ENCODE data around the gene STK17A.
"Not testable (repeated sequence)": the region's sequence is repeated elsewhere in the genome, so short reads cannot be mapped to it uniquely, and the experiment has no call there.

Gene STK17A

DNA sequence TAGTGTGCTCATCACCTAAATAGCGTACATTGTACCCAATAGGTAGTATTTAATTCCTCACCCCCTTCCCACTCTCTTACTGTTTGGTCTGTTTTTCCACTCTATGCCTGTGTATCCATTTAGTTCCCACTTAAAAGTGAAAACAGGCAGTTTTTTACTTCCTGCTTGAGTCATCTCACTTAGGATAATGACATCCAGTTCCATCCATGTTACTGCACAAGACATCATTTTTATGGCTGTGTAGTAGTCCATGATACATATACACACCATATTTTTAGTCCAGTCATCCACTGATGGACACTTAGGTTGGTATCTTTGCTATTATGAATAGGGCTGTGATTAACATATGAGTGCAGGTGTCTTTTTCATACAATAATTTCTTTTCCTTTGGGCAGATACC is 10.1 kb downstream of the STK17A start:
- H3K27ac Mint-ChIP-seq = peak overlapping the region; percentile 28
- no peak for DNase-seq
- H3K36me3 Mint-ChIP-seq = peaks cover 41% of the 10 kb centered on the region
- H3K27me3 Mint-ChIP-seq = no peaks in the 10 kb centered on the region
- CTCF ChIA-PET = interaction anchor here (0.6 kb wide), 1 partner anchor 123 kb away, joined by 4 read pairs; no protein-coding TSS in a partner anchor
- H3K4me1 Mint-ChIP-seq = peaks cover 77% of the 10 kb centered on the region
- no peak overlapping the region for H3K4me3 Mint-ChIP-seq
- no peaks in the 10 kb centered on the region for H3K9me3 Mint-ChIP-seq

DNA sequence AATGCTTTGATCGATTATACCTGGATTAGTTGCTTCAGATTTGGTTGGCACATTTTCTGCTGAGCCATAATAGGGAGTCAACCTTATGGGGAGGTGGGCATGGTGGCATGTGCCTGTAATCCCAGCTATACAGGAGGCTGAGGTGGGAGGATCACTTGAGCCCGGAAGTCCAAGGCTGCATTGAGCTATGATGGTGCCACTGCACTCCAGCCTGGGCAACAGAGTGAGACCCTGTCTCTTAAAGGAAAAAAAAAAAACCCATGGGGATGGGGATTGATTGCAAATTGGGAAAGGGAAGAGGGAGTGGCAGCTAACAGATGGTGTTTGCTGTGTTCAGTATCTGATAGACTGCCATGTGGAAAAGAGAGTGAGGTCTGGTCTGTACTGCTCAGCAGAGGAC is 11.1 kb downstream of the STK17A start:
- Mint-ChIP-seq H3K4me1 (peaks cover 70% of the 10 kb centered on the region), H3K27me3 (no peaks in the 10 kb centered on the region), H3K36me3 (peaks cover 42% of the 10 kb centered on the region), H3K4me3 (no peak overlapping the region), H3K9me3 (no peaks in the 10 kb centered on the region), H3K27ac (peak overlapping the region; percentile 71)
- DNase-seq = no peak
- CTCF ChIA-PET = interaction anchor here (0.9 to 2.0 kb wide), 2 partner anchors 14 to 107 kb away, joined by 3 to 11 read pairs; no protein-coding TSS in a partner anchor

DNA sequence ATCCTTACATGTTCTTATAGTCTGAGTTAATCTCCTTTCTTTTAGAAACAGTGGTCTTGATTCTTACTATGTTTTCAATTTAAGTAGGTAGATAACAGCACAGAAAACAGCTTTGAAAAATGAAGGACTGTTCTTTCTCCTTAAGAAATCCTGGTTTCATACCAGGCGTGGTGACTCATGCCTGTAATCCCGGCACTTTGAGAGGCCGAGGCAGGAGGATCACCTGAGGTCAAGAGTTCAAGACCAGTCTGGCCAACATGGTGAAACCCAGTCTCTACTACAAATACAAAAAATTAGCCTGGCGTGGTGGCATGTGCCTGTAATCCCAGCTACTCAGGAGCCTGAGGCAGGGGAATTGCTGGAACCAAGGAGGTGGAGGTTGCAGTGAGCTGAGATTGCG is 13.5 kb downstream of the STK17A start:
- CTCF ChIA-PET = interaction anchor here (2.3 kb wide), 1 partner anchor 14 kb away, joined by 10 read pairs; the partner anchor contains the start of gene STK17A
- not testable (repeated sequence) for H3K27me3 Mint-ChIP-seq, H3K27ac Mint-ChIP-seq, H3K9me3 Mint-ChIP-seq, H3K4me3 Mint-ChIP-seq, DNase-seq
- Mint-ChIP-seq H3K36me3 (peaks cover 47% of the 10 kb centered on the region), H3K4me1 (peaks cover 59% of the 10 kb centered on the region)

DNA sequence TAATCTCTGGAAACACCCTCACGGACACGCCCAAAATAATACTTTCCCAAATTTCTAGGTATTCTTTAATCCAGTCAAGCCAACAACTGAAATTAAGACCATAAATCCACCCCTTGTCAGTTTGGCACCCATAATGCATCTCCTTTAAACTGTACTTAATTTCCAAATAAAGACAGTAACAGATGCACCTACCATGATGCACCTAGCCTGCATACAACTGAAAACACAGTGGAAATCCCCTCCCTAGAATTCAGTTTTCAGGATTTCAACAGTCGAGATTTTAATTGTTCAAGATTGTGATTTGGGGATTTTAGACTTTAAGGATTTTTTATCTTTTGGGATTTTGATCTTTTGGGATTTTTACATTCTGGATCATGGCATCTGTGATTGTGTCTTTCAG is 17.1 kb downstream of the STK17A start:
- Mint-ChIP-seq H3K4me1 (peaks cover 34% of the 10 kb centered on the region), H3K27me3 (no peaks in the 10 kb centered on the region), H3K9me3 (peaks cover 3% of the 10 kb centered on the region), H3K27ac (no peak overlapping the region), H3K4me3 (no peak overlapping the region), H3K36me3 (peaks cover 44% of the 10 kb centered on the region)
- CTCF ChIA-PET = interaction anchor here (1.0 kb wide), 1 partner anchor 17 kb away, joined by 4 read pairs; the partner anchor contains the start of gene STK17A
- DNase-seq = no peak

DNA sequence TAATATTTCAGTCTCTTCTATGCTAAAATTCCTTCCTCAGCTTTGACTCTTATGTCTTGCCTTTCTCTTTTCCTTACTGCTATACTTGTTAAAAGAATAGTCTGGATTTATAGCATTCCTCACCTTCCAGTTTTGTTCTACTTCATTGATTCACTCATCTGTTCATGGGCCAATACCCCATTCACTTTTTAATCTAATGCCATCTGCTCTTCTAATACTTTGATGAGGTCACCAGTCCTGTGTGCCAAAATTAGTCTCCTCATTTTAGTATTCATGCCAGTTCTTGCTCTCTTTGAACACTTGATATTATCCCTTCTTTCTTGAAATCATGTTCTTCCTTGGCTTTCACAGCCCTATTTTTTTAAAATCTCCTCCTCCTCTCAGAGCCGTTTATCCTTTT is 19.3 kb downstream of the STK17A start:
- CTCF ChIA-PET = interaction anchor here (2.1 kb wide), 1 partner anchor 20 kb away, joined by 10 read pairs; the partner anchor contains the start of gene STK17A
- H3K27ac Mint-ChIP-seq = no peak overlapping the region

DNA sequence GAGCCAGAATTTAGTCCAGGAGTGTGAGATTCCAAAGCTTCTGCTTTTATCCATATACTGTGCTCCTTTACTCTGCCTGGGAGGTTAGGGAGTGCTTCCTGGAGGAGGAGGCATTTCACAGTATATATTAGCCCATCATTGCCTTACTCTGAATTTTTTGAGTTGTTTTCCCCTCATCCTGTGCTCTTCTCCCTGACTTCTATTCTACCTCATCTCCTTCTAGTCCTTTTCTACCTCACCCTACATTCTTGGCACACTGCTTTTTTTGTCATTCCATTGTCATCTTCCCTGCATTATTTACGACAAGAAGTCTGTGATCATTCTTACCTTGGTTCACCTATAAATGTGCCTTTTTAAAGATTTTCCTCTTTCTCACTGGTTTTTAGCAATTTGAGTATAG is 21.3 kb downstream of the STK17A start:
- Mint-ChIP-seq H3K4me3 (no peak overlapping the region), H3K27me3 (no peaks in the 10 kb centered on the region), H3K36me3 (peaks cover 42% of the 10 kb centered on the region), H3K27ac (no peak overlapping the region), H3K9me3 (peaks cover 3% of the 10 kb centered on the region), H3K4me1 (peaks cover 38% of the 10 kb centered on the region)
- no peak for DNase-seq
- CTCF ChIA-PET = interaction anchor here (1.3 to 2.7 kb wide), 3 partner anchors 22 to 101 kb away, joined by 3 to 9 read pairs (median 4); partner anchors contain the start of gene STK17A

More for the DNA sequence above, 19.3 kb downstream of the STK17A start:
- DNase-seq = no peak
- Mint-ChIP-seq H3K4me3 (no peak overlapping the region), H3K9me3 (peaks cover 3% of the 10 kb centered on the region), H3K27me3 (no peaks in the 10 kb centered on the region), H3K4me1 (peaks cover 34% of the 10 kb centered on the region), H3K36me3 (peaks cover 43% of the 10 kb centered on the region)

DNA sequence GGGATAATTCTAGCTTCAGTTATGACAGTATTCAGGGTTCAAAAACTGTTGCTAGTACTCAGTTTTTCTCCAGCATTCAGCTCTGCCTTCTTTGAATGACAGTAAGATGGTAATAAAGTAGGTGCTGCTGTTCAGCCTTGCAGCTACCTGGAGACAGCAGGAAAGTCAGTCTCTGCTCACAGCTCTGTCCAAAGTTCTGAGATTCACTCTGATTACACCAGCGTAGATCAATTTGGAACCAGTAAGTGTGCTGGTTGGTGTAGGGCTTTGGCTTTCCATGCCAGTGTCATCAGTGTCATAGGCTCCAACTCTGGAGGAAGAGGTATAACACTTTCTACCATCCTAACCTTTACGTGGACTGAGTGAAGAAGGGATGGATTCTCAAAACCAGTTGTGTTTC is 26.2 kb downstream of the STK17A start:
- DNase-seq = no peak
- Mint-ChIP-seq H3K36me3 (peaks cover 60% of the 10 kb centered on the region), H3K4me1 (peaks cover 56% of the 10 kb centered on the region), H3K4me3 (no peak overlapping the region), H3K9me3 (peaks cover 3% of the 10 kb centered on the region), H3K27ac (peak overlapping the region; percentile 71), H3K27me3 (no peaks in the 10 kb centered on the region)
- CTCF ChIA-PET = interaction anchor here (0.6 to 1.1 kb wide), 2 partner anchors 27 to 288 kb away, joined by 3 to 4 read pairs; no protein-coding TSS in a partner anchor

DNA sequence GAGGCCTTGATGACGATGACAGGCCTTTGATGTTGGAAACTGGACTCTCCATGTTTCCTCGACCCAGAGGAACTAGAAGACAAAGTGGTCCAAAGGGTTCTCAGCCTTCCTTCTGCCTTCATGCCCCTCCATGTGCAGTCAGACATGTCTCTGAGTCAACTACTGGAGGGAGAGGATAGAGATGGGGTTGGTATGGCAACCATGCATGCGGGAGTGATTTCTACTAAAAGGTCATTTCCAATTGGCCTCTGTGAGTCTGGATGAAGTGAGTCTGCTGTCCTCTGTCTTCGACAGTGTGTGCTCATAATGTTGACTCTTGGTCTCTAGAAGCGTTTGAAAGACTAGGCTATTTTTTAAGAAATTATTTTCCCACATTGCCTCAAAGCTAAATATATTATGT is 29.2 kb downstream of the STK17A start:
- Mint-ChIP-seq H3K4me3 (no peak overlapping the region), H3K9me3 (no peaks in the 10 kb centered on the region), H3K27me3 (no peaks in the 10 kb centered on the region), H3K27ac (no peak overlapping the region), H3K4me1 (peaks cover 52% of the 10 kb centered on the region), H3K36me3 (peaks cover 56% of the 10 kb centered on the region)
- no peak for DNase-seq
- CTCF ChIA-PET = interaction anchor here (1.7 to 2.2 kb wide), 2 partner anchors 25 to 29 kb away, joined by 4 to 5 read pairs; partner anchors contain the start of gene STK17A

DNA sequence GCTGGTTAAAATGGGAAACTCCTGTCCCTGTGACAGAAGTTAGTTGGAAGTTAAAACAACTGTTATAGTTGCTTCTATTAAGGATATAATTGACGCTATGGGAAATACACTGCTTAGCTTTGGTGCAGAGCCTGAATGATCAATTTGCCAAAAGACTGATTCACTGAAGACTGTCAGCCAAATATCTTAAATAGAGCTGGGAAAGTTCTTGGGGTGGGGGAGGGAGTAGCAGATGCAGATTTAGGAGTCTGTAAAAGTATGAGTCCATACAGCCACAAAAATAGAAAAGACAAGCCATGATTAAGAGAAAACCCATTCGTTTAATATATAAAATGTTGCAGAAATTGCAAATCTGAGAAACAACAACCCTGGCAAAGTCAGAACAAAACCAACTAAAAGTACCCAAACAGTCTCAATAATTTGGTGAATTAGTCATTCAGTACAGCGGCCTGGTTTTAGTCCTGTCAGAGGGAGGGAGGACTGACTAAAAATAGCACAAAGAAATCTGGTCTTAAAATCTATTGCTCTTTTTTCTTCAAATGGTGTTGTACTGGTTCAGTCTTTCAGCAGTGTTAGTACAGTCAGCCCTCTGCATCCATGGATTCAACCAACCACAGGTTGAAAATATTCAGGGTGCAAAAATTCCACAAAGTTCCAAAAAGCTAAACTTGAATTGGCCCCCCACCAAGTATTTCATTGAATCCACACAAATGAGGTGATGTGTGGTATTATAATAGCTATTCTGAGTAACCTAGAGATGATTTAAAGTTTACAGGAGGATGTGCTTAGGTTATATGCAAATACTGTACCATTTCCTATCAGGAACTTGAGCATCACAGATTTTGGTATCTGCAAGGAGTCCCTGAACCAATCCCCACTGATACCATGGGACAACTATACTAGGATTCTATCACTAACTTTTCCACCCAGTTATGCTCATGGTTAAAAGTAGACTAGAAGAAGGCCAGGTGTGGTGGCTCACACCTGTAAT is 30.0 kb downstream of the STK17A start:
- no peak overlapping the region for H3K4me3 Mint-ChIP-seq
- H3K27me3 Mint-ChIP-seq = no peaks in the 10 kb centered on the region
- DNase-seq = no peak
- H3K9me3 Mint-ChIP-seq = no peaks in the 10 kb centered on the region
- CTCF ChIA-PET = interaction anchor here (0.7 to 2.2 kb wide), 3 partner anchors 22 to 30 kb away, joined by 3 to 5 read pairs (median 4); partner anchors contain the start of gene STK17A
- peaks cover 52% of the 10 kb centered on the region for H3K4me1 Mint-ChIP-seq
- peak overlapping the region; percentile 35 for H3K27ac Mint-ChIP-seq
- peaks cover 56% of the 10 kb centered on the region for H3K36me3 Mint-ChIP-seq

DNA sequence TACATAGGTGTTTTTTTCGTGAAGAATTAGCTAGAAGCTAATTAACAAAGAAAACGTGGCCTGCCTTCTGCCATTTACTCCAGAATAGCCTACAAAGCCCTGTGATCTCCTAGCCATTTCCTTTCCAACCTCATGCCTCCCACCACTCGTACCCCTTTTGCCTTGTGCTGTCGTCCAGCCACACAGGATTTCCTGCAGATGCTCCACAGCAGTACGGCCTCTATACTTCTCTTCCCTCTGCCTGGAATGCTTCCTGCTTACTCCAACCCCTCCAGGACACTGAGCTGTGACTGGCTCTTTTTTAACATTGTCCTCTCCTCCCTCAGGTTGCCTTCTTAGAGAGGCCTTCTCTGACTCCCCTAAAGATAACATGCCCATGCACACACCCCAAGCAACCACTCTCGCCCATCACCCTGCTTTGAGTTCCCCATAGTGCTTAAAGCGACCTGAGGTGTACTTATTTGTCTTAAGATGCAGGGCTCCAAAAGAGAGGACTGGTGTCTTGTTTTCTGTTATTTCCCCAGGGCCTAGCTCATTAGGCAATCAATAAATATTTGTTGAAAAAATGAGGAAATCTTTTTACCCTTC is 32.7 kb downstream of the STK17A start:
- CTCF ChIA-PET = interaction anchor here (0.5 kb wide), 1 partner anchor 61 kb away, joined by 3 read pairs; no protein-coding TSS in a partner anchor
- Mint-ChIP-seq H3K27ac (peak overlapping the region; percentile 68), H3K4me1 (peaks cover 39% of the 10 kb centered on the region), H3K36me3 (peaks cover 39% of the 10 kb centered on the region), H3K27me3 (no peaks in the 10 kb centered on the region), H3K4me3 (no peak overlapping the region), H3K9me3 (no peaks in the 10 kb centered on the region)
- DNase-seq = no peak

DNA sequence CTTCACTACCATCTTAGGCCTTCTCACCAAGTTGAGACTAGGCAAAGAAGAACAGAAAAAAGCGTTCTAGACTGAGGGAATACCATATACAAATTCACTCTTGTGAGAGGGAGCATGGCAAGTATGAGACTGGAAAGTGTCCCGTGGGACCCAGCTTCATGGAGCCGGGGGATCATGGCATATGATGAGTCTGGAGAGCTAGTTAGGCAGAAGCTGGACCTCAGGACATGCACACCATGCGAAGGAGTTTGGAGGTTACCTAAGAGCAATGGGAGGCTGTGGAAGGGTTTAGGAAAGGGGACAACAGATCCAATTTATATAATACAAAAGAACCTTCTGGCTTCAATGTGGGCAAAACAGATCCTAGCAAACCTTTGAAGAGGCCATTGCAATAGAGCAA is 34.1 kb downstream of the STK17A start:
- no peaks in the 10 kb centered on the region for H3K9me3 Mint-ChIP-seq
- peaks cover 44% of the 10 kb centered on the region for H3K36me3 Mint-ChIP-seq
- CTCF ChIA-PET = interaction anchor here (0.9 to 1.3 kb wide), 2 partner anchors 34 to 83 kb away, joined by 3 to 5 read pairs; partner anchors contain the start of gene STK17A
- no peak overlapping the region for H3K4me3 Mint-ChIP-seq
- peaks cover 44% of the 10 kb centered on the region for H3K4me1 Mint-ChIP-seq
- H3K27me3 Mint-ChIP-seq = no peaks in the 10 kb centered on the region
- no peak for DNase-seq
- H3K27ac Mint-ChIP-seq = no peak overlapping the region

DNA sequence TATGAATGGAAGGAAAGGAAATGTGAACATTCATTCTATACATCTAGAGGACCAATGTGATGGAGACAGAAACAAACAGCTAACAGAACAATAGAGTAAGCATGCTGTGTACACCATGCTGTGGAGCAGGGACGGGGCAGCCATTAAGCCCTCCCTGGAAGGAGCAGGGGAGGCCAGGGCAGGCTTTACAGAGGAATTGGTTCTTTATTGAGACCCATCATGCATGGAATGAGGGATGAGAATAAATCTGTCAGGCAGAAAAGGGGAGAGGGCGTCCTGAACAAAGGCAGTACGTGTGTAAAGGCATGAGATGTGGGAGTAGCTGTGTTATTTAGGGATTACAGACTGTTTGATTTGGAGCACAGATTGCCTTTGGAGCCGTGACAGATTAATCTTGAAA is 35.2 kb downstream of the STK17A start:
- DNase-seq = no peak
- CTCF ChIA-PET = interaction anchor here (1.3 to 6.0 kb wide), 2 partner anchors 12 to 36 kb away, joined by 3 to 32 read pairs; partner anchors contain the start of gene STK17A
- Mint-ChIP-seq H3K27ac (no peak overlapping the region), H3K4me3 (no peak overlapping the region), H3K4me1 (peaks cover 44% of the 10 kb centered on the region), H3K27me3 (no peaks in the 10 kb centered on the region), H3K9me3 (no peaks in the 10 kb centered on the region), H3K36me3 (peaks cover 43% of the 10 kb centered on the region)

DNA sequence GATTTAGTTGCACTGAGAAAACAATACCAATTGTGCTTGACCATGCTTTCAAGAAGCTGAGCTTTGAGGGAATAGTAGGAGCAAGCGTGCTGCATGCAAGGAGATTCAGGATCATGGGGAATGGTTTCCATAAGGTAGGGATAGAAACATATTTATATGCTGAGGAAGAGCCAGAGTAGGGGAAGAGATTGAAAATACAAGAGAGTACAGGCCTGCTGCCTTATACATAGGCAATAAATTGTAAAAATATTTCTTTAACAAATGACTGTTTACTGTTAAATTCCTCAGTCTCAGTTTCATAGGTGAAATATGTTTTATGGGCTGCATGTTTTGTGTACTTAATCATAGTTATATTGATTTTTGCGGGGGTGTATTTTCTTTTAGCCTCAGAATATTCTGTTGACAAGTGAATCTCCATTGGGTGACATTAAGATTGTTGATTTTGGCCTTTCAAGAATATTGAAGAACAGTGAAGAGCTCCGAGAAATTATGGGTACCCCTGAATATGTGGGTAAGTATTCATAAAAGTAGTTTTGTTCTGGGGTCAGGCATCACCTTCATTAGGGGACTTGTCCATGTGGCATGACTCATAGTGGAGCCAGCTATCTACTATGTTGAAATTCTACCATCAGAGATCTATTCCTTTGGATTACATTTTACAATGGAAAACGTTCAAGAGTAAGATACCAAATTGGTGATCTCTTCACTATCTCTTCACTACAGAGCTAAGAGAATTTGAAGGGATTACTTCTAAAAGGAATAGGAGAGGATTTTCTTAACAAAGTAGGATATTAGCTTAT is 36.5 kb downstream of the STK17A start:
- no peak overlapping the region for H3K4me3 Mint-ChIP-seq
- peaks cover 46% of the 10 kb centered on the region for H3K4me1 Mint-ChIP-seq
- CTCF ChIA-PET = interaction anchor here (3.9 to 6.0 kb wide), 2 partner anchors 37 to 80 kb away, joined by 19 to 32 read pairs; partner anchors contain the start of gene STK17A
- H3K27me3 Mint-ChIP-seq = no peaks in the 10 kb centered on the region
- no peaks in the 10 kb centered on the region for H3K9me3 Mint-ChIP-seq
- DNase-seq = no peak
- peaks cover 46% of the 10 kb centered on the region for H3K36me3 Mint-ChIP-seq
- H3K27ac Mint-ChIP-seq = no peak overlapping the region

Measured in activated naive CD4-positive, alpha-beta T cell treated with anti-CD3 and anti-CD28 coated beads, Interleukin-2, amount 10 ng/mL, durations not matched to agents 7 days and 5 days (primary cell).